GM10266 (cell line): Measurements from ENCODE around the gene RAD51B.
A peak's percentile ranks its signal among the peaks of the same experiment; 100 is the strongest.

ENCODE experiments used
- DNase-seq: peaks from one replicate; pipeline ENCODE4 v3.0.0; 2012; ENCODE audit errors: extremely low spot score
- TF ChIP-seq, protein P1 (sequence below): IDR thresholded peaks from 2 replicates; pipeline ENCODE4 v1.5.1; 2012; ENCODE audit warnings: mild to moderate bottlenecking, low read depth; ENCODE audit not compliant: control insufficient read depth, insufficient read depth; ENCODE audit errors: missing control alignments

RAD51B gene

DNA sequence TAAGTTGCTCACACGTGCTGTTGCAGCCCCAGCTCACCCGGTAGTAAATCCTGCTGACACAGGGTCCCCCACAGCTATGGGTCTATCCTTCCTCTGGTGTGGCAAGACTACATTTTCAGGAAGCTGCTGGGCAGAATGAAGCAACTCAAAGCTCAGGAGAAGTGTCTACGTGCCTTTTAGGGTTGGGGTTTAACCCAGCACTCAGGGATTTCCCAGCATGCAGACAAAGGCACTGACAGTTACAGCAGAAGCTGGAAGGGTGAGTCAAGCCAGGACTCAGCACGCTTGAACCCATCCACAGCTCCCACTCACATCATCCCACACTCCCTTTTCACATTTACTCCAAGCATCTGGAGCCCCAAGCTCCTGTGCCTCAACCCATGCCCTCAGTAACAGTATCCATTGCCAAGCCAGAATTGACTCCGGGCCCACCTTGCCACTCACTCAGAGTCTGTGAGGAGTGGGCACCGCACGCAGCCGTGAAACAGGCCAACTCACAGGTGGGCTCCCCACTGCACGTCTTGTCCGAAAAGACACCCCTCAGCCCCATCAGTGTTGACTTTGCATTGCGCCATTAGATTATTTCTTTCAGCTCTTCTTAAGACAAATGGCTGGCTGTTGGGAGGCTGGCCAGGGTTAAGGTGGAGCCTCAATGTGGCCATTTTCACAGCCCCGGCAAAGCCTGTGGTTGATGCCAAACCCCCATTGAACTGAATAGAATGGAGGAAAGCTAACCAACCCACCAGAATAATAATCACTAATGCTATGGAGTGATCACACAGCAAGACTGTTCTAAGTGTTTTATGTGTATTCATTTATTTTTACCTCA lies 913.7 kb downstream of the RAD51B start:
- TF ChIP-seq, protein P1, sequence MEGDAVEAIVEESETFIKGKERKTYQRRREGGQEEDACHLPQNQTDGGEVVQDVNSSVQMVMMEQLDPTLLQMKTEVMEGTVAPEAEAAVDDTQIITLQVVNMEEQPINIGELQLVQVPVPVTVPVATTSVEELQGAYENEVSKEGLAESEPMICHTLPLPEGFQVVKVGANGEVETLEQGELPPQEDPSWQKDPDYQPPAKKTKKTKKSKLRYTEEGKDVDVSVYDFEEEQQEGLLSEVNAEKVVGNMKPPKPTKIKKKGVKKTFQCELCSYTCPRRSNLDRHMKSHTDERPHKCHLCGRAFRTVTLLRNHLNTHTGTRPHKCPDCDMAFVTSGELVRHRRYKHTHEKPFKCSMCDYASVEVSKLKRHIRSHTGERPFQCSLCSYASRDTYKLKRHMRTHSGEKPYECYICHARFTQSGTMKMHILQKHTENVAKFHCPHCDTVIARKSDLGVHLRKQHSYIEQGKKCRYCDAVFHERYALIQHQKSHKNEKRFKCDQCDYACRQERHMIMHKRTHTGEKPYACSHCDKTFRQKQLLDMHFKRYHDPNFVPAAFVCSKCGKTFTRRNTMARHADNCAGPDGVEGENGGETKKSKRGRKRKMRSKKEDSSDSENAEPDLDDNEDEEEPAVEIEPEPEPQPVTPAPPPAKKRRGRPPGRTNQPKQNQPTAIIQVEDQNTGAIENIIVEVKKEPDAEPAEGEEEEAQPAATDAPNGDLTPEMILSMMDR, result no peak
- peak; percentile 63 for DNase-seq

DNA sequence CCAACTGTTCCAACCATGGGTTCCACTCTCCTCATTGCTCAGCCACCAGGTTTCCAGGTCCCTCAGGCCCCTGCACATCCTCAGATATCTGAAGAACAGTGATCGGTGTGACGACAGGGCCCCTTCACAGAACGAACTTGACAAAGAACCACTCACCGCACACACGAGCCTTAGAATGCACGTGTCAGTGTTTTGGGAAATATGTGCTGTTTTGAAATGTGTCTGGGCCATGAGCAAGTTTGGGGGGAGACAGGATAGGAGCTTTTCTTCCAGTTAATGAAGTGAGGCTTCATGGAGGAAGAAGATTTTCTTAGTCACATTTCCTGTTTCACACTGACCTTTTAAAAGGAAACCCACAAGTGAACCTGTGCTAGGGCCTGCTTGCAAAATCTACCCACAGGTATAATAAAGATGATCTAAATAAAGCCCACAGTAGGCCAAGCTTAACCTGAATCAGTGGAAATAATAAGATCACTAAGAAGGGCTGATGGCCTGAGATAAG lies 914.7 kb downstream of the RAD51B start:
- DNase-seq, result peak; percentile 29
- TF ChIP-seq, protein P1, result no peak

DNA sequence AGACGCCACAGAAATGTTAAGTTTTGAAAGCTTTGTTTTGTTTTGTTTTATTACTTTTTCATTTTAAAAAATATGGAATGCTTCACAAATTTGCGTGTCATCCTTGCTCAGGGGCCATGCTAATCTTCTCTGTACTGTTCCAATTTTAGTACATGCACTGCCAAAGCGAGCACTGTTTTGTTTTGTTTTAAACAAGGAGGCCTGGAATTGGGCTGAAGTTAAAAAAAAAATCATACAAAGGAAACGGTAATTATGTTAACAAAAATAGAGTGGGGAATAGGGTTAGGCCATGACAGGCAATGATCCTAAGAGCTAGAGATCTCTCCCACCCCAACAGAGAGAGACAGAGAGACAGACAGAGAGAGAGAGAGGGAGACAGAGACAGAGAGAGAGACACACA lies 916.3 kb downstream of the RAD51B start:
- DNase-seq, result no peak
- TF ChIP-seq, protein P1, result no peak

DNA sequence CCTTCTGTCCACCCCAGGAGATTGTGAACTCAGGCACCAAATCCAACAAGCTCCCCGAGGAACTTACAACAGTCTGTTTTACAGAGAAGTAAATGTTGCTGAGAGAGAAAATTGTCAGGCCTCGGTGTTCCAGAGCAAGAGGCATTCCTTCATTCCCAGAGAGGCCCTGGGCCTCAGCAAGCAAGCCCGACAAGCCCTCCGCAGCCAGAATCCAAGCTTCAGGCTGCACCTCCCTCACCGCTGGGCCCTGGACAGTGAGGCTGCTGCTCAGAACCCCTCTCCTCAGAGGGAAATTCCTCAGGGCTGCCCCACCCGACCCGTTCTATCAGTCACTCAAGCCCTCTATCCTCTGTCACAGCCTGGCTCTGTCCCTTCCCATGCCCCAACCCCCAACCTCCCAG lies 916.9 kb downstream of the RAD51B start:
- TF ChIP-seq, protein P1, result no peak
- DNase-seq, result no peak

DNA sequence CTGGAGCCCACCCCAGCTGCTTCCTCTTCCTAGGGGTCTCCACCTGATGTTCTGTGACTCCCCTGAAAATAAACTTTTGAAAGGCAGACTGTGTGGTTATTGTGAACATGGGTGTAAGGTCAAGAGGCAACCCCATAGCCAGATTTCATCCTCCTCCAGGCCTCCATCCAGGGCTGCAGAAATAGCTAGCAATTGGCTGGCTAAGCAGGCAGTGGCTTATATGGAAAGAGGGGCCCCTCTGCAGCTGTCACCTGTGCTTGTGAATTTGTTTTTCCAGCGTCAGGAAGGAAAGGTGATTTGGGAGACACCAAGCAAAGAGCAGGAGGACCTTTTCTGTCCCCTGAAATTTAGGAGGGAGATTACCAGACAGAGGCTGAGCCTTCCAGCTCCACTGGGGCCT lies 917.5 kb downstream of the RAD51B start:
- TF ChIP-seq, protein P1, result no peak
- no peak for DNase-seq

DNA sequence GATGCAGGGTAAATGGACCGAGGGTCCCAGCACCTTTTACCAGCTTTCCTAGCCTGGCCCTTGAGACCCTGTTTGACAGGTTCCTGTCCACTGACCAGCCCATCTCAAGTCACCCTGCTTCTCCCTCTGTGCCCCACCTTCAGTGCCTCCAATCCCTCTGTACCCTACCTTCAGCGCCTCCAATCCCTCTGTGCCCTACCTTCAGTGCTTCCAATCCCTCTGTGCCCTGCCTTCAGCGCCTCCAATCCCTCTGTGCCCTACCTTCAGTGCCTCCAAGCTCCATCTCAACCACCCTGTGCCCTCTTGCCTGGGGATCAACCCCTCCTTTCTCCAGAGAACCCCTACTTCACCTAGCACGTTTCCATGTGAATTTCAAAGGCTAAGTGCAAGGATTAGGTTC lies 919.0 kb downstream of the RAD51B start:
- no peak for DNase-seq
- TF ChIP-seq, protein P1, result no peak

DNA sequence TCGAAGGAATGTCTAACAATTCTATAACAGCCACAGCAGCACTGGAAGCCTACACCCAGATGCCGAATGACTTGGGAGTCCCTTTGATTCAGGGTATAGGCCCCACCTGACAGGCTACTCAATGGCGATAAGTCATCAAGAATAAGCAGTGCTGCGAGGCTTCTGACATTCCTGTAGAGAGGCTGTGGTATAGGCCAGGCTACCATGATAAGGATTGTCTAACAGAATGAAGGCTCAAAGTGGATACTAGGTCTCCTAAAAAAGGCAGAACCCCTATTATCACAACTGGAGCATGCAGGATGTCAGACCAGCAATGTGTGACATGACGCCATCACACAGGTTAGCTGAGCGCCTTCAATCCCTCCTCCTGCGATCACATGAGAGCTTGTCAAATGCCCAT lies 920.1 kb downstream of the RAD51B start:
- no peak for DNase-seq
- TF ChIP-seq, protein P1, result no peak
